K562 (cell line): ENCODE results near the gene CLCC1. TPM values are rescaled to one million over a fixed set of nuclear protein-coding genes. Genes with fewer than 3 reads are reported as not detected.

Experiments used
- ARID4B ChIP-seq: sonication (generic); formaldehyde crosslinking; IDR thresholded peaks from 2 replicates; pipeline ENCODE4 v1.8.0; 2022; ENCODE audit warnings: mild to moderate bottlenecking, missing genetic modification reagents
- ATF7 ChIP-seq: fragments of 450-650 bp; IDR thresholded peaks from 2 replicates; pipeline ENCODE4 v1.7.1; 2014; ENCODE audit warnings: mild to moderate bottlenecking, moderate library complexity
- CCAR2 ChIP-seq: fragments of 200-400 bp; formaldehyde crosslinking; IDR thresholded peaks from 2 replicates; pipeline ENCODE4 v1.6.1; 2017; ENCODE audit warnings: mild to moderate bottlenecking, low read depth, low read length
- CHD7 ChIP-seq: fragments of 200-600 bp; sonication (generic); IDR thresholded peaks from one replicate; pipeline ENCODE4 v1.6.1; 2012; ENCODE audit warnings: mild to moderate bottlenecking, low read depth, low read length, inconsistent platforms
- CREM ChIP-seq: IDR thresholded peaks from 2 replicates; pipeline ENCODE4 v1.6.1; 2014; ENCODE audit warnings: antibody characterized with exemption, low read depth
- KDM2B ChIP-seq: fragments of 250-450 bp; sonication (Bioruptor Pico); IDR thresholded peaks from 2 replicates; pipeline ENCODE4 v1.8.0; 2021; ENCODE audit warnings: mild to moderate bottlenecking, moderate library complexity
- PRMT5 ChIP-seq: sonication (generic); formaldehyde crosslinking; IDR thresholded peaks from 2 replicates; pipeline ENCODE4 v1.5.0; 2020; ENCODE audit warnings: missing genetic modification reagents
- SLC30A9 ChIP-seq: fragments of 250-450 bp; sonication (Bioruptor Pico); IDR thresholded peaks from 2 replicates; pipeline ENCODE4 v1.8.0; 2022; ENCODE audit warnings: mild to moderate bottlenecking, moderate library complexity
- TEAD1 ChIP-seq, 2 experiments: fragments of 450-650 bp in 1 of 2; sonication (generic) in 1 of 2; formaldehyde crosslinking; IDR thresholded peaks; 2 replicates each; pipeline versions ENCODE4 v1.4.0 to v1.8.0; 2020 to 2022; ENCODE audit warnings: mild to moderate bottlenecking in 2 of 2, missing genetic modification reagents in 1 of 2
- WHSC1 ChIP-seq: IDR thresholded peaks from one replicate; pipeline ENCODE4 v1.6.1; 2012; ENCODE audit warnings: low read length, control low read depth, inconsistent platforms
- ZFP30 ChIP-seq: fragments of 250-450 bp; sonication (Bioruptor Pico); IDR thresholded peaks from 2 replicates; pipeline ENCODE4 v1.8.0; 2022; ENCODE audit warnings: moderate library complexity, mild to moderate bottlenecking, inconsistent platforms, borderline replicate concordance
- ZNF124 ChIP-seq: sonication (generic); formaldehyde crosslinking; IDR thresholded peaks from 2 replicates; pipeline ENCODE4 v1.8.1; 2022; ENCODE audit warnings: missing genetic modification reagents
- ZNF668 ChIP-seq: fragments of 250-450 bp; sonication (Bioruptor Pico); IDR thresholded peaks from 2 replicates; pipeline ENCODE4 v1.8.0; 2022; ENCODE audit warnings: mild to moderate bottlenecking, inconsistent platforms
- polyA plus RNA-seq, 8 experiments: library from polyadenylated mRNA; depleted of rRNA in 4 of 8; stranded (reverse) in 5 of 8; unstranded in 3 of 8; fragments of >200 nt; fragmentation: Nextera tagmentation in 2 of 8; fragmentation: Illumina TruSeq in 1 of 8; extraction: Ambion mirVana in 2 of 8; extraction: Trizol in 1 of 8; gene quantifications; 2 replicates each; pipeline versions ENCODE4 v1.2.1 to v1.2.3, GENCODE V29; 2011 to 2014; ENCODE audit warnings: inconsistent platforms in 1 of 8, missing spikeins in 1 of 8
- total RNA-seq, 7 experiments: library from RNA; depleted of rRNA in 6 of 7; stranded (reverse); fragments of >200 nt in 6 of 7; fragmentation: Illumina TruSeq in 2 of 7; extraction: Trizol in 2 of 7; gene quantifications; 2 replicates each; pipeline versions ENCODE4 v1.2.1 to v1.2.3, GENCODE V29; 2011 to 2021; ENCODE audit warnings: low replicate concordance in 1 of 7

CLCC1 gene
- total and polyA plus RNA-seq, 9 of the 15 experiments (the other 6 are each of a cell fraction or from before 2014, with no cell fraction given) = 28.8 to 63.4 (median 40.4) TPM

GRCh38 chr1:108963052-108963686 is at the start of gene CLCC1 (continued):
- no peak for TF ChIP-seq CHD7
- TF ChIP-seq TEAD1 (CRISPR knock-in tag; IDR thresholded peaks at IDR 0.05) = peak in 1 of 2 experiments; percentile 84; a peak in 1 of 4 replicates
- no peak for TF ChIP-seq SLC30A9 (CRISPR knock-in tag)
- no peak for TF ChIP-seq CCAR2
- no peak for TF ChIP-seq WHSC1
- TF ChIP-seq ZNF668 (CRISPR knock-in tag) = no peak
- TF ChIP-seq CREM = peak; percentile 95
- peak; percentile 95 for TF ChIP-seq ARID4B (CRISPR knock-in tag)
- TF ChIP-seq KDM2B (CRISPR knock-in tag) = no peak
- TF ChIP-seq ZNF124 (CRISPR knock-in tag) = no peak
- TF ChIP-seq PRMT5 (CRISPR knock-in tag) = no peak
- peak; percentile 91 for TF ChIP-seq ATF7
- no peak for TF ChIP-seq ZFP30 (CRISPR knock-in tag)
